GM20431 (cell line): ENCODE data around the gene CCDC89.
"Not testable (repeated sequence)": the region's sequence is repeated elsewhere in the genome, so short reads cannot be mapped to it uniquely, and the experiment has no call there.

Source experiments
- in situ Hi-C: fragments of 300-500 bp; cut with MseI, MboI; formaldehyde crosslinking; loops from one replicate; pipeline ENCODE4 v1.15.0; 2020; ENCODE audit warnings: low sequenced_read_pairs; ENCODE audit not compliant: unreplicated experiment

Gene CCDC89

GRCh38 chr11:85658180-85658579 is 27.8 kb downstream of the CCDC89 start:
- in situ Hi-C loops = no loop called here

- in situ Hi-C loops = no loop called here
These were observed 29.2 kb downstream of the CCDC89 start for GRCh38 chr11:85656777-85657176.

- in situ Hi-C loops = not testable (repeated sequence)
These were observed 31.7 kb downstream of the CCDC89 start for GRCh38 chr11:85654343-85654742.

GRCh38 chr11:85652786-85653447 is 33.1 kb downstream of the CCDC89 start:
- in situ Hi-C loops = no loop called here

GRCh38 chr11:85651118-85651517 is 34.9 kb downstream of the CCDC89 start:
- in situ Hi-C loops = no loop called here

- in situ Hi-C loops = no loop called here
These were observed 38.2 kb downstream of the CCDC89 start, which contains the start of gene TMEM126A for GRCh38 chr11:85647604-85648299. TMEM126A (plus strand) TSS chr11:85647967; CDS start chr11:85650256, 2,289 bp downstream.

- in situ Hi-C loops = no loop called here
These were observed 38.9 kb downstream of the CCDC89 start for GRCh38 chr11:85647078-85647477.

- in situ Hi-C loops = no loop called here
These were observed 42.8 kb downstream of the CCDC89 start for GRCh38 chr11:85643191-85643614.

- in situ Hi-C loops = no loop called here
These were observed 51.2 kb downstream of the CCDC89 start for GRCh38 chr11:85634747-85635146.
